GM10266 (cell line): ENCODE results near the gene MESD.

Experiments
- DNase-seq: peaks from one replicate; pipeline ENCODE4 v3.0.0; 2012; ENCODE audit errors: extremely low spot score
- TF ChIP-seq, protein P1 (sequence below): IDR thresholded peaks from 2 replicates; pipeline ENCODE4 v1.5.1; 2012; ENCODE audit warnings: mild to moderate bottlenecking, low read depth; ENCODE audit not compliant: control insufficient read depth, insufficient read depth; ENCODE audit errors: missing control alignments

MESD gene

DNA sequence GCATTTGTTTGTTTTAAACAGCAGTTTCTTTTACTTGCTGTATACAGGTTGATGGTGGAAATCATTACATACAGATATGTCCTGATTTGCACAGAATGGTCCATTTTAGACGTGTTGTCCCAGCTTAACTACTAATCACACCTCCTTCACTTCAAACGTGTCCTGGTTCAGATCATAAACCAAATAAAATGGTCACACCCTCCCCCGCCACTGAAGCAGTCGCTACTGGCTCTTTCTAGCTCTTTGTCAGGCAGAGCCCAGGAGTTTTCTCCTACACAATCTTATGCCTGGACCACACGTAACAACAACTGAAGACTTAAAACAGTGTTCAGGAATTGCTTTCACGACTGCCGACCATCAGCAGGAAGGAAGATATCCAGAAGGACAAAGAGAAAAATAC lies 73.6 kb downstream of the MESD start:
- DNase-seq, result no peak
- TF ChIP-seq, protein P1, sequence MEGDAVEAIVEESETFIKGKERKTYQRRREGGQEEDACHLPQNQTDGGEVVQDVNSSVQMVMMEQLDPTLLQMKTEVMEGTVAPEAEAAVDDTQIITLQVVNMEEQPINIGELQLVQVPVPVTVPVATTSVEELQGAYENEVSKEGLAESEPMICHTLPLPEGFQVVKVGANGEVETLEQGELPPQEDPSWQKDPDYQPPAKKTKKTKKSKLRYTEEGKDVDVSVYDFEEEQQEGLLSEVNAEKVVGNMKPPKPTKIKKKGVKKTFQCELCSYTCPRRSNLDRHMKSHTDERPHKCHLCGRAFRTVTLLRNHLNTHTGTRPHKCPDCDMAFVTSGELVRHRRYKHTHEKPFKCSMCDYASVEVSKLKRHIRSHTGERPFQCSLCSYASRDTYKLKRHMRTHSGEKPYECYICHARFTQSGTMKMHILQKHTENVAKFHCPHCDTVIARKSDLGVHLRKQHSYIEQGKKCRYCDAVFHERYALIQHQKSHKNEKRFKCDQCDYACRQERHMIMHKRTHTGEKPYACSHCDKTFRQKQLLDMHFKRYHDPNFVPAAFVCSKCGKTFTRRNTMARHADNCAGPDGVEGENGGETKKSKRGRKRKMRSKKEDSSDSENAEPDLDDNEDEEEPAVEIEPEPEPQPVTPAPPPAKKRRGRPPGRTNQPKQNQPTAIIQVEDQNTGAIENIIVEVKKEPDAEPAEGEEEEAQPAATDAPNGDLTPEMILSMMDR, result no peak

DNA sequence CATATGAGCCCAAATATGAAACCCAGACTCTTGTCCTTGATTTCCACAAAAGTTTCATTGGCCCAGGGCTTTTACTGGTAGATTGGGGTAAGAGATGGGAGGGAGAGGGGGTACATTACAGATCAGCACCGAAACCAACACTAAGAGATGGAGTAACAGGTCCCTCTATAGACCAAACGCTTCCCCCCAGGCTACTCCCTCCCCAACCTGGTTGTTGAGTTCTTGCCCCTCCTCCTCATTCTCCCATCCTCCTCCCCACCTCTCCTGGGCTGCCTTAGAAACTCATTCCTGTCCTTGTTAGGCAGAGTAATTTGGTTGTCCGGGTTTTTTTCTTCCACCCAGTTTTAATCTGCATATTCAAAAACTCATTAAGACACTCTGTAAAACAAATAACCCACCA lies 74.1 kb downstream of the MESD start:
- no peak for DNase-seq
- TF ChIP-seq, protein P1, result no peak

DNA sequence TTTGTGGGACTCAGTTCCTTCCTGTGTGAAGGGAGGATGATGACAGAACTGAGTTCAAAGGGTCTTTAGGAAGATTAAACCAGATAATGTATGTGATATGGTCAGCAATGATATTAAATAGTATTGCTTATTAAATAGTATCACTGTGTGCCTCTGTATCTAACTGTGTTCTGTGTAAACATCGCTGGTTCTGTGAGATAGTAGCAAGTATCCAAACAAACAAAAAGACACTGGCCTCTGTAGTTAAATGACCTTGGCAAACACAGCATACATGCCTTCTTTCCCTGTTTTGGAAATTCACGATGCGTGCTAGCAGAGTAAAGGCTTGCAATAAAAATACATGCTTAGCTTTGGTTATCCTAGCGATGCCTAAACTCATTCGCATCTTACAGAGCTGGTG lies 76.1 kb downstream of the MESD start:
- no peak for DNase-seq
- TF ChIP-seq, protein P1, result no peak

DNA sequence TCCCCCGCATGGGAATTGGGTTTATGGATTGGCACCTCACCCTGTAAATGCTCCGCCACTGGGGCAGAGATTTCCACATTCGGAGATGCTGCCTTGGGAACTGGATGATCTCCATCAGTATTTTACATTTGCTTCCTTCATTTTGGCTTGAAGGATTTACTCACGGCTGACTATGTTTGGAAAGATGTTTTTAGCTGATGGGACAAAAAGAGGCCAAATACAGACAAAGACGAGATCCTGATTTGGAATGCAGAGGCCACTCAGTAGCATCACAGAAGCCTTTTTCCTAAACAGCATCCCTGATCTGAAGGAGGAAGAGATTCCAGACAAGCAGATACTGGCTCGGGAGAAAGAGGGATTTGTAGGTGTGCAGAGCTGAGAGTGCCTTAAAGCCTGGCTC lies 76.9 kb downstream of the MESD start:
- no peak for DNase-seq
- TF ChIP-seq, protein P1, result no peak

DNA sequence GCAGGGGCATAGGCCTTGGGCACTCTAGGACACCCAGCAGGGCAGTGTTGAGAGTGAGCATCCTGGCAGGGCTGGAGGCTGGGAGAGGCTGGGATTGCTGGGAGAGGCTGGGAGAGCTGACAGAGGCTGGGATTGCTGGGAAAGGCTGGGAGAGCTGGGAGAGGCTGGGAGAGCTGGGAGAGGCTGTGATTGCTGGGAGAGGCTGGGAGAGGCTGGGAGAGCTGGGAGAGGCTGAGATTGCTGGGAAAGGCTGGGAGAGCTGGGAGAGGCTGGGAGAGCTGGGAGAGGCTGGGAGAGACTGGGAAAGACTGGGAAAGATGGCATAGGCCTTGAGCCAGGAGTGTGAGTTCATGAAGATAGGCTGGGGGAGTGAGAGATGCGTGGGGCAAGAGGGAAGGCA lies 77.8 kb downstream of the MESD start:
- DNase-seq, result no peak

DNA sequence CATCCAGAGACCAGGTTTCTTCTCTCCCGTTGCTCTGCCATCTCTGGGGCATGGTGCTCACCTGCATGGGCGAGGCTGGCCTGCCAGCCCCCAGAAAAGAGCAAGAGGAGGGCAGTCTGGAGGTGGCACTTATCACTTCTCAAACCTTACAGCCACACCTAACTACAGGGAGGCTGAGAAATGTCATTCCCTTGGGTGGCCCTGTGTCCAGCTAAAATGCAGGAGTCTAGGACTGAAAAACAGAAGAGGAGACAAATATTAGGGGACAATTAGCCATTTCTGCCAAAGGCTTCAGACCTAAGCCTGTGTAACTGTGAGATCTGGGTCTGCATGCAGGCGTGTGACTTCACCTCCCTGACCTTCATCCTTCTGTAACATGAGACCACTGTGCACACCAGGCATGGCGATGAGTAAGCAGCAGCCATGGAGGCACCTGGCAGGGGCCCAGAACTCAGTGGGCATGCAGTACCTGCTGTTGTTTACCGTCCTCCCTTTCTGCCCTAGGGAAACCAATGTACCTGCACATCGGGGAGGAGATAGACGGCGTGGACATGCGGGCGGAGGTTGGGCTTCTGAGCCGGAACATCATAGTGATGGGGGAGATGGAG lies 83.4 kb downstream of the MESD start:
- TF ChIP-seq, protein P1, result no peak
- no peak for DNase-seq

More for the DNA sequence above, 77.8 kb downstream of the MESD start:
- TF ChIP-seq, protein P1, result no peak

DNA sequence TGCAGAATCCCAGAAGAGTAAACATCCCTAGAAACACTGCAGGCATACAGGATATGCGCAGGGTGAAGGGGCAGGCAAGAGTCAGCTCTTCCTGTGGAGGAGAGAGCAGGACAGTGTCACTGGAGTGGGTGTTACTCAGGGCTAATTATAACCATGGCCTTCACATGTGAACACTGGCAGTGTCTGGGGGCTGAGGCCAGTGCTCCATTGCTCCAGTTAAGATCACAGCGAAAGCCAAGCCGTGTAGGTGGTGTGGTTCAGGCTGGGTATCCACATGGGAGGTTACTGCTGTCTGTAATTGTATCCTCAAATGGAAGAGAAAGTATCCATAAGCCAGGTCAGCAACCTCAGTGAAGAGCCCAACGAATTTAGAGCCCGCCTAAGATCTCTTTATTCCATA lies 84.6 kb downstream of the MESD start:
- TF ChIP-seq, protein P1, result no peak
- DNase-seq, result no peak
